Smooth muscle cell (in vitro differentiated cells): Measurements from ENCODE around the gene HOXA11. TPM values are rescaled to one million over a fixed set of nuclear protein-coding genes. Genes with fewer than 3 reads are reported as not detected.

ENCODE experiments used
- DNase-seq: peaks from one replicate; lab custom pipeline; 2025; ENCODE audit not compliant: unreplicated experiment; lab: John Stamatoyannopoulos, UW
- H2AFZ ChIP-seq: fragments of 200-600 bp; sonication (generic); 2 replicates; pipeline ENCODE4 v1.6.0; 2016; ENCODE audit warnings: antibody characterized with exemption, low read depth, mild to moderate bottlenecking
- H3F3A ChIP-seq: fragments of 200-600 bp; sonication (generic); 2 replicates; pipeline ENCODE4 v1.6.0; 2017; ENCODE audit warnings: antibody characterized with exemption, low read depth
- H3K27ac ChIP-seq: fragments of 200-600 bp; sonication (generic); 2 replicates; pipeline ENCODE4 v1.5.1; 2016; ENCODE audit warnings: low read depth, mild to moderate bottlenecking
- H3K27me3 ChIP-seq: fragments of 200-600 bp; sonication (generic); 2 replicates; pipeline ENCODE4 v1.6.1; 2016; ENCODE audit warnings: low read depth, mild to moderate bottlenecking
- H3K36me3 ChIP-seq: fragments of 200-600 bp; sonication (generic); 2 replicates; pipeline ENCODE4 v1.5.1; 2016; ENCODE audit warnings: low read depth
- H3K4me1 ChIP-seq: fragments of 200-600 bp; sonication (generic); 2 replicates; pipeline ENCODE4 v1.5.1; 2016; ENCODE audit warnings: low read depth
- H3K4me2 ChIP-seq: fragments of 200-600 bp; sonication (generic); 2 replicates; pipeline ENCODE4 v1.6.0; 2016; ENCODE audit warnings: mild to moderate bottlenecking
- H3K4me3 ChIP-seq: fragments of 200-600 bp; sonication (generic); 2 replicates; pipeline ENCODE4 v1.5.1; 2016; ENCODE audit warnings: mild to moderate bottlenecking
- H3K79me2 ChIP-seq: fragments of 200-600 bp; sonication (generic); 2 replicates; pipeline ENCODE4 v1.6.0; 2016; ENCODE audit warnings: low read depth, mild to moderate bottlenecking
- H3K9ac ChIP-seq: fragments of 200-600 bp; sonication (generic); 2 replicates; pipeline ENCODE4 v1.6.0; 2016; ENCODE audit warnings: low read depth
- H3K9me3 ChIP-seq: fragments of 200-600 bp; sonication (generic); replicated peaks from 2 replicates; pipeline ENCODE4 v1.5.1; 2016; ENCODE audit warnings: low read depth
- H4K20me1 ChIP-seq: fragments of 200-600 bp; sonication (generic); 2 replicates; pipeline ENCODE4 v1.6.0; 2016; ENCODE audit warnings: low read depth
- CTCF ChIP-seq: fragments of 200-600 bp; sonication (generic); IDR thresholded peaks from 2 replicates; pipeline ENCODE4 v1.5.1; 2017; ENCODE audit warnings: borderline replicate concordance, mild to moderate bottlenecking, antibody characterized with exemption; ENCODE audit not compliant: insufficient read depth, poor library complexity, severe bottlenecking
- WGBS: methylation state at CpG from one replicate; pipeline ENCODE4 v1.1.7; 2016; ENCODE audit warnings: low lambda C conversion rate; 5-methylcytosine and 5-hydroxymethylcytosine counted together
- polyA plus RNA-seq: library from polyadenylated mRNA; unstranded; fragments of >200 nt; fragmentation: Nextera tagmentation; extraction: Ambion mirVana; gene quantifications from 2 replicates; pipeline ENCODE4 v1.2.1, GENCODE V29; 2016
- total RNA-seq: library from RNA; depleted of rRNA; stranded (reverse); fragments of >200 nt; gene quantifications from 2 replicates; pipeline ENCODE4 v1.2.3, GENCODE V29; 2014

The HOXA11 gene
- total and polyA plus RNA-seq, 2 experiments from 2014 or later = 20.3 to 27.7 TPM

- 83% methylated on average over 4 of the region's 4 CpGs for WGBS
- Histone ChIP-seq H3K4me2 (no peak overlapping the region), H3K36me3 (no peaks in the 10 kb centered on the region), H4K20me1 (no peaks in the 10 kb centered on the region), H3K9ac (no peak overlapping the region), H3F3A (peaks cover 5% of the 10 kb centered on the region), H3K4me1 (peaks cover under 1% of the 10 kb centered on the region), H3K27me3 (peaks cover 37% of the 10 kb centered on the region), H2AFZ (no peak overlapping the region), H3K4me3 (no peak overlapping the region), H3K27ac (no peak overlapping the region), H3K9me3 (no peaks in the 10 kb centered on the region), H3K79me2 (no peaks in the 10 kb centered on the region)
- TF ChIP-seq CTCF = no peak
- DNase-seq = no peak
Measured at GRCh38 chr7:27219821-27220220, 34.8 kb upstream of the HOXA11 start.

GRCh38 chr7:27217951-27218350 is 32.9 kb upstream of the HOXA11 start:
- no peaks in the 10 kb centered on the region for H4K20me1 ChIP-seq
- no peak for DNase-seq
- H3K27me3 ChIP-seq = peaks cover 19% of the 10 kb centered on the region
- peaks cover 13% of the 10 kb centered on the region for H3K4me1 ChIP-seq
- TF ChIP-seq CTCF = no peak
- peaks cover 9% of the 10 kb centered on the region for H3F3A ChIP-seq
- no peaks in the 10 kb centered on the region for H3K9me3 ChIP-seq
- H3K9ac ChIP-seq = no peak overlapping the region
- no peaks in the 10 kb centered on the region for H3K79me2 ChIP-seq
- H3K4me3 ChIP-seq = no peak overlapping the region
- H3K27ac ChIP-seq = no peak overlapping the region
- no peak overlapping the region for H3K4me2 ChIP-seq
- no peaks in the 10 kb centered on the region for H3K36me3 ChIP-seq
- no peak overlapping the region for H2AFZ ChIP-seq

GRCh38 chr7:27215356-27215755 is 30.3 kb upstream of the HOXA11 start:
- Histone ChIP-seq H3K36me3 (no peaks in the 10 kb centered on the region), H3K4me1 (peaks cover 15% of the 10 kb centered on the region), H3K9ac (no peak overlapping the region), H3K27ac (no peak overlapping the region), H3K4me2 (no peak overlapping the region), H3K27me3 (peaks cover 15% of the 10 kb centered on the region), H2AFZ (no peak overlapping the region), H4K20me1 (no peaks in the 10 kb centered on the region), H3K79me2 (no peaks in the 10 kb centered on the region), H3F3A (peaks cover 4% of the 10 kb centered on the region), H3K4me3 (no peak overlapping the region), H3K9me3 (no peaks in the 10 kb centered on the region)
- WGBS = 88% methylated on average over 2 of the region's 2 CpGs
- no peak for TF ChIP-seq CTCF
- DNase-seq = no peak

DNA sequence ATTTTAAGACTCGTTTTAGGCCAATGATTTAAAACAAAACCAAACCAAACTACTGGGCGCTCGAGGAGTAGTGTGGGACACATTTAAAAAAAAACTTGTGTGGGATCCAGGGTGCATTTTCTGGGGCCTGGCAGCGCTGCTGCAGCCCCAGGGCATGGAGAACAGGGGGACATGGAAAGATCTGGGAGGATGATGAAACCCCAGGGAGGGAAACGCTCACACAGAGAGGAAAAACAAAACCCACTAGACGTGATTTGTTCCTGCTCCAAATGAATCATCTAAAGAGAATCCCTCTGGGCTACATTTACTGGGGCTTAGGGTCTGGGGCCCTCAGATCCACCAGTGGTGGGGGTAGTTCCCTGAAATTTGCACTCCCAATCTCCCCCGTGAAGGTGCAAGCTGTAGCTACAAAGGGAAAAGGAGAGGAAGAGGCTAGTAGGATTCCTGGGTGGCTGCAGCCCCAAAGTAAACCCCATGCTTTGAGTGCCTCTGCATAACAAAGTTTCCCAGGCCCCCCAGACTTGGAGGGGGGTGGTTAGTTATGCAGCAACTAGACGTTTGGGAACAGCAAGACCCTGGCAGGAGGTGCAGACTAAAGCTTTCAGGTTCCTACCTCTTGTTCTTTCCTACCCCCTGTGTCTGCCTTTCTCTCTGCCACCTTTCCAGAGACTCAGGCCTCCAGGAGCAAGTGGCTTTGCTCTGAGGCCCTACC is 29.4 kb upstream of the HOXA11 start:
- H3K9ac ChIP-seq = no peak overlapping the region
- peak overlapping the region; percentile 44 for H2AFZ ChIP-seq
- H3K4me3 ChIP-seq = no peak overlapping the region
- H3K36me3 ChIP-seq = no peaks in the 10 kb centered on the region
- no peak for TF ChIP-seq CTCF
- peak overlapping the region; percentile 68 for H3K4me2 ChIP-seq
- H3K27me3 ChIP-seq = peaks cover 10% of the 10 kb centered on the region
- H3K27ac ChIP-seq = no peak overlapping the region
- H4K20me1 ChIP-seq = no peaks in the 10 kb centered on the region
- WGBS = 25% methylated on average over 8 of the region's 8 CpGs
- no peaks in the 10 kb centered on the region for H3K9me3 ChIP-seq
- H3K4me1 ChIP-seq = peaks cover 15% of the 10 kb centered on the region
- peaks cover 4% of the 10 kb centered on the region for H3F3A ChIP-seq
- H3K79me2 ChIP-seq = no peaks in the 10 kb centered on the region
- DNase-seq = no peak
